Caco-2 (cell line): ENCODE measurements around the gene POMC. TPM values are rescaled to one million over a fixed set of nuclear protein-coding genes. Genes with fewer than 3 reads are reported as not detected.

Experiments used
- BruUV-seq: library from RNA; stranded (reverse); fragments of 400-500 nt; replicated peaks from 2 replicates; lab custom pipeline; 2021; lab: Mats Ljungman, UMichigan
- CTCF ChIA-PET: fragments of 300-600 bp; sonication (Branson Sonifier 250); formaldehyde crosslinking; loops from one replicate; lab custom pipeline; 2022; ENCODE audit warnings: antibody characterized with exemption; lab: Charles Lee
- POLR2A ChIA-PET: fragments of 300-600 bp; sonication (Branson Sonifier 250); formaldehyde crosslinking; loops from one replicate; lab custom pipeline; 2022; ENCODE audit warnings: antibody characterized with exemption; lab: Charles Lee
- DNase-seq, 2 experiments: peaks; one replicate each; pipeline versions ENCODE4 v3.0.0 to v3.0.0-alpha.2; 2020 to 2022
- H3K27me3 ChIP-seq: replicated peaks from 2 replicates; pipeline ENCODE4 v1.6.0; 2011; ENCODE audit warnings: low read length; ENCODE audit not compliant: control insufficient read depth, insufficient read depth
- H3K36me3 ChIP-seq: 2 replicates; pipeline ENCODE4 v1.5.1; 2011; ENCODE audit warnings: low read length; ENCODE audit not compliant: control insufficient read depth, insufficient read depth
- H3K4me1 ChIP-seq: fragments of 250-450 bp; sonication (Bioruptor Pico); 2 replicates; pipeline ENCODE4 v1.5.1; 2020; ENCODE audit warnings: mild to moderate bottlenecking
- H3K4me3 ChIP-seq: 2 replicates; pipeline ENCODE4 v1.5.1; 2011; ENCODE audit warnings: low read depth, mild to moderate bottlenecking, control low read depth, low read length
- H3K9me3 ChIP-seq: fragments of 250-450 bp; sonication (Bioruptor Pico); 2 replicates; pipeline ENCODE4 v1.5.1; 2020; ENCODE audit warnings: mild to moderate bottlenecking, moderate library complexity
- H3K27ac Mint-ChIP-seq: one replicate; pipeline ENCODE4 v1.8.0; 2022; ENCODE audit warnings: mixed read lengths; ENCODE audit not compliant: unreplicated experiment
- H3K27me3 Mint-ChIP-seq: one replicate; pipeline ENCODE4 v1.8.0; 2022; ENCODE audit warnings: mixed read lengths; ENCODE audit not compliant: insufficient read depth, unreplicated experiment
- H3K36me3 Mint-ChIP-seq: one replicate; pipeline ENCODE4 v1.8.0; 2022; ENCODE audit warnings: mild to moderate bottlenecking, mixed read lengths; ENCODE audit not compliant: insufficient read depth, unreplicated experiment
- H3K4me1 Mint-ChIP-seq: one replicate; pipeline ENCODE4 v1.8.0; 2022; ENCODE audit warnings: low read depth, mixed read lengths; ENCODE audit not compliant: unreplicated experiment
- H3K4me3 Mint-ChIP-seq: one replicate; pipeline ENCODE4 v1.8.0; 2022; ENCODE audit warnings: mild to moderate bottlenecking, moderate library complexity, mixed read lengths; ENCODE audit not compliant: unreplicated experiment
- H3K9me3 Mint-ChIP-seq: one replicate; pipeline ENCODE4 v1.8.0; 2022; ENCODE audit warnings: mixed read lengths; ENCODE audit not compliant: unreplicated experiment
- intact Hi-C: fragments of 100-400 bp; cut with micrococcal nuclease; formaldehyde crosslinking; loops from one replicate; pipeline ENCODE4 v1.10.0; 2022; ENCODE audit not compliant: unreplicated experiment
- total RNA-seq: library from RNA; stranded (reverse); gene quantifications from 2 replicates; pipeline ENCODE4 v1.2.3, GENCODE V29; 2022
- TF ChIP-seq, protein P1 (sequence below), 2 experiments: fragments of 200-600 bp in 1 of 2; IDR thresholded peaks; 1 replicate in 1 of 2; 2 replicates in 1 of 2; pipeline versions ENCODE4 v1.5.1 to v1.8.0; 2011 to 2022; ENCODE audit warnings: antibody characterized with exemption in 1 of 2, control low read depth in 1 of 2, inconsistent platforms in 1 of 2, low read depth in 1 of 2, low read length in 1 of 2, mild to moderate bottlenecking in 1 of 2, moderate library complexity in 1 of 2; ENCODE audit not compliant: insufficient read depth in 1 of 2, severe bottlenecking in 1 of 2, unreplicated experiment in 1 of 2

Gene POMC
- total RNA-seq, 1 experiment from 2014 or later = 14.9 TPM

DNA sequence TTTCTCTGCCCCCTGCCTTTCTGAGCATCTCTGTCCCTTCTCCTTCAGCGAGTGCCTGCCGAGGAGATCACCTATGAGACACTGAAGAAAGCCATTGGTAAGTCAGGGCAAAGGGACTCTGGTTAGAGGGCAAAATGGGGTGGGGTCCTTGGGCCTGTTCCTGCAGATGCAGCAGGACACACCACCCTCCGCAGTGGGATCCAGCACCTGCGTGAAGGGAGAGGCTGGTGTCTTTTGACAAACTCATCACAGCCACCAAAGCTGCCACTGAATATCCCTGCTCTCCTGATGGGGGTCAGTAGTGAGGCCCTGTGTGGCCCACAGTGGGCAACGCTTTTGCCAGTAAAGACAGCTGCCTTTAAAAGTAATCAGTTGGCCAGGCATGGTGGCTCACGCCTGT is 18.7 kb downstream of the POMC start:
- TF ChIP-seq, protein P1, sequence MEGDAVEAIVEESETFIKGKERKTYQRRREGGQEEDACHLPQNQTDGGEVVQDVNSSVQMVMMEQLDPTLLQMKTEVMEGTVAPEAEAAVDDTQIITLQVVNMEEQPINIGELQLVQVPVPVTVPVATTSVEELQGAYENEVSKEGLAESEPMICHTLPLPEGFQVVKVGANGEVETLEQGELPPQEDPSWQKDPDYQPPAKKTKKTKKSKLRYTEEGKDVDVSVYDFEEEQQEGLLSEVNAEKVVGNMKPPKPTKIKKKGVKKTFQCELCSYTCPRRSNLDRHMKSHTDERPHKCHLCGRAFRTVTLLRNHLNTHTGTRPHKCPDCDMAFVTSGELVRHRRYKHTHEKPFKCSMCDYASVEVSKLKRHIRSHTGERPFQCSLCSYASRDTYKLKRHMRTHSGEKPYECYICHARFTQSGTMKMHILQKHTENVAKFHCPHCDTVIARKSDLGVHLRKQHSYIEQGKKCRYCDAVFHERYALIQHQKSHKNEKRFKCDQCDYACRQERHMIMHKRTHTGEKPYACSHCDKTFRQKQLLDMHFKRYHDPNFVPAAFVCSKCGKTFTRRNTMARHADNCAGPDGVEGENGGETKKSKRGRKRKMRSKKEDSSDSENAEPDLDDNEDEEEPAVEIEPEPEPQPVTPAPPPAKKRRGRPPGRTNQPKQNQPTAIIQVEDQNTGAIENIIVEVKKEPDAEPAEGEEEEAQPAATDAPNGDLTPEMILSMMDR (IDR thresholded peaks at IDR 0.05; ENCODE audit: insufficient read depth in 1 of 2, low read depth in 1 of 2, low read length in 1 of 2, severe bottlenecking in 1 of 2, unreplicated experiment in 1 of 2) = no peak
- Histone ChIP-seq H3K27me3 (no peaks in the 10 kb centered on the region), H3K4me3 (no peak overlapping the region), H3K36me3 (no peaks in the 10 kb centered on the region), H3K9me3 (no peaks in the 10 kb centered on the region), H3K4me1 (no peaks in the 10 kb centered on the region)
- Mint-ChIP-seq H3K4me1 (no peaks in the 10 kb centered on the region), H3K9me3 (no peaks in the 10 kb centered on the region), H3K27ac (no peak overlapping the region), H3K27me3 (no peaks in the 10 kb centered on the region), H3K4me3 (no peak overlapping the region), H3K36me3 (peaks cover 4% of the 10 kb centered on the region)
- intact Hi-C loops = no loop called here
- no TSS peak for BruUV-seq
- ChIA-PET CTCF (no interaction called here), POLR2A (no interaction called here)
- no peak for DNase-seq

DNA sequence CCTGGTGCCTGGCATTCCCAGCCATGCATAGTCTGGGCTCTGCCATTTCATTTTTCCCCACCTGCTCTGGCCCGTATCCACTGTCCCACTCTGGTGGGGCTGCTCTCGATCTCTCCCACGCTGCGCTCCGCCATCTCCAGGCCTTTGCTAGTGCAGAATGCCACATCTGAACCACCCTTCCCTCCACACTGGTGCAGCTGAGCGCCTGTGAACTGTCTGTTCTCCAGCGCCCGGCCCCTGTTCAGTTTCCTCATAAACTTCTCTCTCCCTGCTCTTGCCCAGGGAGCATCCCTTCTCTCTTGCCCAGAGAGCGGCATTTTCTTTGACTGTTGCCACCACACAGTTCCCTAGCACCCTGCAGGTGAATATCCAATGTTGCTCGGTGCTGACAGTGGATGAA is 21.5 kb downstream of the POMC start:
- H3K36me3 ChIP-seq = no peaks in the 10 kb centered on the region
- no peaks in the 10 kb centered on the region for H3K4me1 Mint-ChIP-seq
- ChIA-PET POLR2A (no interaction called here), CTCF (no interaction called here)
- H3K27ac Mint-ChIP-seq = no peak overlapping the region
- BruUV-seq = no TSS peak
- TF ChIP-seq, protein P1 (IDR thresholded peaks at IDR 0.05; ENCODE audit: insufficient read depth in 1 of 2, low read depth in 1 of 2, low read length in 1 of 2, severe bottlenecking in 1 of 2, unreplicated experiment in 1 of 2) = no peak
- H3K36me3 Mint-ChIP-seq = no peaks in the 10 kb centered on the region
- H3K27me3 ChIP-seq = no peaks in the 10 kb centered on the region
- intact Hi-C loops = no loop called here
- H3K4me1 ChIP-seq = no peaks in the 10 kb centered on the region
- no peaks in the 10 kb centered on the region for H3K27me3 Mint-ChIP-seq
- no peaks in the 10 kb centered on the region for H3K9me3 Mint-ChIP-seq
- no peak for DNase-seq
- H3K4me3 Mint-ChIP-seq = no peak overlapping the region
- H3K4me3 ChIP-seq = no peak overlapping the region
- H3K9me3 ChIP-seq = no peaks in the 10 kb centered on the region

DNA sequence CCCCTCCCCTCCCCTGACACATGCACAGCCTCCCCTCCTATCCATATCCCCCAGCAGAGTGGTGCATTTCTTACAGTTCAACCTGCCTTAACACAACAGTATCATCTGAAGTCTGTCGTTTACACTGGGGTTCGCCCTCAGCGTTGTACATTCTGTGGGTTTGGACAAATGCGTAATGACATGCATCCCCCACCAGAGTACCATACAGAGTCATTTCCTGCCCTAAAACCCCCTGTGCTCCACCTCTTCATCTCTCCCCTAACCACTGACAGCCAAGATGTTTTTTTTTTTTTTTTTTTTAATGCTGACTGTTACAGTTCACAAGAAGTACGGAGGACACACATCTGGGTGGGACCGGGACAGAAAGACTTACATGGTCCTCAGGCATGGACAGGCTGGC is 22.6 kb downstream of the POMC start:
- Mint-ChIP-seq H3K27ac (no peak overlapping the region), H3K9me3 (no peaks in the 10 kb centered on the region), H3K4me1 (no peaks in the 10 kb centered on the region), H3K36me3 (no peaks in the 10 kb centered on the region), H3K27me3 (no peaks in the 10 kb centered on the region), H3K4me3 (no peak overlapping the region)
- no peaks in the 10 kb centered on the region for H3K9me3 ChIP-seq
- BruUV-seq = no TSS peak
- H3K4me3 ChIP-seq = no peak overlapping the region
- H3K27me3 ChIP-seq = no peaks in the 10 kb centered on the region
- DNase-seq = no peak
- H3K4me1 ChIP-seq = peaks cover 10% of the 10 kb centered on the region
- ChIA-PET POLR2A (no interaction called here), CTCF (no interaction called here)
- no peaks in the 10 kb centered on the region for H3K36me3 ChIP-seq
- intact Hi-C loops = no loop called here
- TF ChIP-seq, protein P1 (IDR thresholded peaks at IDR 0.05; ENCODE audit: insufficient read depth in 1 of 2, low read depth in 1 of 2, low read length in 1 of 2, severe bottlenecking in 1 of 2, unreplicated experiment in 1 of 2) = no peak
